HUES48 (cell line): ENCODE data around the gene ACSM5.

Experiments used
- H3K27ac ChIP-seq: one replicate; pipeline ENCODE4 v1.7.0; 2013; ENCODE audit warnings: low read depth, low read length, inconsistent platforms
- H3K27me3 ChIP-seq: 2 replicates; pipeline ENCODE4 v1.6.1; 2013; ENCODE audit warnings: mild to moderate bottlenecking, low read length; ENCODE audit not compliant: control insufficient read depth, insufficient read depth
- H3K36me3 ChIP-seq: 2 replicates; pipeline ENCODE4 v1.6.1; 2013; ENCODE audit warnings: low read length; ENCODE audit not compliant: control insufficient read depth, insufficient read depth
- H3K4me1 ChIP-seq: 2 replicates; pipeline ENCODE4 v1.6.1; 2013; ENCODE audit warnings: mild to moderate bottlenecking, low read length; ENCODE audit not compliant: control insufficient read depth, insufficient read depth
- H3K4me3 ChIP-seq: 2 replicates; pipeline ENCODE4 v1.5.1; 2013; ENCODE audit warnings: mild to moderate bottlenecking, low read depth, low read length
- H3K9ac ChIP-seq: 2 replicates; pipeline ENCODE4 v1.6.1; 2013; ENCODE audit warnings: mild to moderate bottlenecking, low read depth, low read length, moderate library complexity
- H3K9me3 ChIP-seq: 2 replicates; pipeline ENCODE4 v1.6.1; 2013; ENCODE audit warnings: low read length; ENCODE audit not compliant: control insufficient read depth, insufficient read depth

Gene ACSM5

DNA sequence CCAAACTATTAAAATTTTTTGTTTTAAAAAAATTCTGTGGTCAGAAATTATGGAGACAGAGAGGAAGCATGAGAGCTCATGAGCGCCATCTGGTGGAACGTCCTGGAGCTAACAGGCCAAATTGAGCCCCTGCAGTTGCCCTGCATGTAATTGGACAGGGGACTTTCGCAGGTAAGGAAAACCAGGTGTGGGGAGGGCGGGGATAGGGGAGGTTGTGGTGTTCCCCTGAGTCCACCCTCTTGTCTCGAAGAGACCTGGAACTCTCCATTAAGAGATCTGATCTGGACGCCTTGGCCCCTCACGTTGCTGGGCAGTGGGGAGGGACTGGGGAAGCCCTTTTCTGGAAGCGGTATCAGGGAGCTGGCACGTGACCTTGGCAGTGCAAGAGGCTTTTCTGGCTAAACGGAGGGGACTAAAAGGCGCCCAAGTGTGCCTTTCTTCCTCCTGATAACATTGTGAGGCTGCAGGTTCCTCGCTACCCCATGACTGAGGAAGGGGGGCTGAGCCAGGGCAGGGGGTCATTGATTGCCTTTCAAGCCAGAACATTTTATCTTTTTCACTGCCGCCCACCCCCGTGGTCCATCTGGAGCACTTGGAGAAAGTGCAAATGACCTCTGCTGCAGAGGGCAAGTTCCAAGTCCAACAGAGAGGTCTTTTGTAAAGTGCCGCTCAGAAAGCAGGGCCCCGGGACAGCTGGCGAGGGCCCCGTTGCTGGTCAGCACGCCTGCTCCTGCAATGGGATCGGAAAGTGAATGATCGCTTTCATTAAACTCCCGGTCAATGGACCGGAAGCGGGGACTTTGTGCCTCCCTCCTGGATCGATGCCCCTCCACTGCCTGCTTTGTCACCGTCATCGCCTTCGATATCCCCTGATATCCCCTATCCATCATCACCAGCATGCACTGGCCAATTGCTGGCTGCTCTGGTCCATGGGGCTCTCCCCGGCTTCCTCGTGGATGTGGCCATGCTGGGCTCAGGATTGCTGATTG, 23.2 kb upstream of the ACSM5 start:
- H3K9me3 ChIP-seq, result no peaks in the 10 kb centered on the region
- H3K27me3 ChIP-seq, result no peaks in the 10 kb centered on the region
- peaks cover 7% of the 10 kb centered on the region; the same call in 1 of the 2 replicates for H3K4me1 ChIP-seq
- H3K4me3 ChIP-seq, result peak overlapping the region; percentile 51
- no peak overlapping the region for H3K27ac ChIP-seq
- H3K36me3 ChIP-seq, result no peaks in the 10 kb centered on the region
- H3K9ac ChIP-seq, result no peak overlapping the region

- Histone ChIP-seq H3K36me3 (no peaks in the 10 kb centered on the region), H3K27ac (no peak overlapping the region), H3K9me3 (no peaks in the 10 kb centered on the region), H3K9ac (no peak overlapping the region), H3K27me3 (no peaks in the 10 kb centered on the region), H3K4me1 (peaks cover 6% of the 10 kb centered on the region; the same call in 1 of the 2 replicates), H3K4me3 (no peak overlapping the region)
These were observed 21.4 kb upstream of the ACSM5 start for GRCh38 chr16:20387978-20388377.

DNA sequence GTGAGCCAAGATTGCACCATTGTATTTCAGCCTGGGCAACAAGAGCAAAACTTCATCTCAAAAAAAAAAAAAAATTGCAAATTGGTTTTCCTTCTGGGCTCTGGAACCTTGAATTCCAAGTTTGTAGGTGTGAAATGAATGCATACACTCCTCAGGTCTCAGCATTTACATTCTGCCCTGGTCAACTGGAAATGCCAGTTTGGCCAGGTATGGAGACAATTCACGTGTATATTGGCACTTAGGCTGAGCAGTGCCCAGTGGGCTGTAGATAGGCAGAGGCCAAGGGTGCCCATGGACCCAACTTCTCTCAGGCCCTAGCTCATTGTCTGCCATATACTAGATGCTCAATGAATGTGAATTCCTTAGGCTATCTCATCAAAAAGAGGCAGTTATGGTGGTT, 20.5 kb upstream of the ACSM5 start:
- Histone ChIP-seq H3K9me3 (no peaks in the 10 kb centered on the region), H3K27me3 (no peaks in the 10 kb centered on the region), H3K36me3 (no peaks in the 10 kb centered on the region), H3K4me1 (peaks cover 4% of the 10 kb centered on the region; the same call in 1 of the 2 replicates), H3K27ac (no peak overlapping the region), H3K9ac (no peak overlapping the region), H3K4me3 (no peak overlapping the region)

DNA sequence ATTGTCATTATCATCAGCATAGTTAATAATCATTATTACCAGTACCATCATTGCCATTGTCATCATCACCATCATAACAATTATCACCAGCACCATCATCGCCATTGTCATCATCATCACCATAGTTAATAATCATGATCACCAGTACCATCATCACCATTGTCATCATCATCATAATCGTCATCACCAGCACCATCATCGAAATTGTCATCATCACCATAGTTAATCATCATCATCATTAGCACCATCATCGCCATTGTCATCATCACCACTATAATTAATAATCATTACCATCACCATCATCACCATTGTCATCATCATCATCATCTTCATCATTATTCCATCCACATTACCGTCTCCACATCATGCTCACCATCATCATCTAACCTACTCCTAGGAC, 18.3 kb upstream of the ACSM5 start:
- Histone ChIP-seq H3K36me3 (no peaks in the 10 kb centered on the region), H3K27me3 (no peaks in the 10 kb centered on the region), H3K9me3 (no peaks in the 10 kb centered on the region), H3K27ac (no peak overlapping the region), H3K9ac (no peak overlapping the region), H3K4me1 (peaks cover 2% of the 10 kb centered on the region; the same call in 1 of the 2 replicates), H3K4me3 (no peak overlapping the region)

- no peaks in the 10 kb centered on the region for H3K4me1 ChIP-seq
- no peaks in the 10 kb centered on the region for H3K9me3 ChIP-seq
- no peak overlapping the region for H3K4me3 ChIP-seq
- no peak overlapping the region for H3K27ac ChIP-seq
- H3K9ac ChIP-seq, result no peak overlapping the region
- no peaks in the 10 kb centered on the region for H3K27me3 ChIP-seq
- H3K36me3 ChIP-seq, result no peaks in the 10 kb centered on the region
These were observed 15.3 kb upstream of the ACSM5 start for GRCh38 chr16:20393801-20394577.

DNA sequence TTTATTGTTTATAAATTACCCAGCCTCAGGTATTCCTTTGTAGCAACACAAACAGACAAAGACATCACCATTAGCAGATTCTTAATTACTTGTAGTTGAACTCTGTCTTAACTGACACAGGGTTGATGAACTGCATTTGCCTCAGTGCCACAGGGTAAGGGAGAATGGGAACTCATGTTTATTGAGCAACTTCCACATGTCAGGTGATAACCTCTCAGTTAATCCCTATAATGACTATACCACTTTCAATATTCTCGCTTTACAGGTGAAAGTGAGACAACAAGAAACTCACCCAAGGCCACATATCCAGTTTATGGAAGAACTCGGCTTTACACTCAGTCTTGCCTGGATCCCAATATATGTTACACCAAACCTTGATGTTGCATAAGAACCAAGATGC, 13.4 kb upstream of the ACSM5 start:
- Histone ChIP-seq H3K27ac (no peak overlapping the region), H3K4me1 (no peaks in the 10 kb centered on the region), H3K9me3 (no peaks in the 10 kb centered on the region), H3K4me3 (no peak overlapping the region), H3K36me3 (no peaks in the 10 kb centered on the region), H3K27me3 (no peaks in the 10 kb centered on the region), H3K9ac (no peak overlapping the region)

DNA sequence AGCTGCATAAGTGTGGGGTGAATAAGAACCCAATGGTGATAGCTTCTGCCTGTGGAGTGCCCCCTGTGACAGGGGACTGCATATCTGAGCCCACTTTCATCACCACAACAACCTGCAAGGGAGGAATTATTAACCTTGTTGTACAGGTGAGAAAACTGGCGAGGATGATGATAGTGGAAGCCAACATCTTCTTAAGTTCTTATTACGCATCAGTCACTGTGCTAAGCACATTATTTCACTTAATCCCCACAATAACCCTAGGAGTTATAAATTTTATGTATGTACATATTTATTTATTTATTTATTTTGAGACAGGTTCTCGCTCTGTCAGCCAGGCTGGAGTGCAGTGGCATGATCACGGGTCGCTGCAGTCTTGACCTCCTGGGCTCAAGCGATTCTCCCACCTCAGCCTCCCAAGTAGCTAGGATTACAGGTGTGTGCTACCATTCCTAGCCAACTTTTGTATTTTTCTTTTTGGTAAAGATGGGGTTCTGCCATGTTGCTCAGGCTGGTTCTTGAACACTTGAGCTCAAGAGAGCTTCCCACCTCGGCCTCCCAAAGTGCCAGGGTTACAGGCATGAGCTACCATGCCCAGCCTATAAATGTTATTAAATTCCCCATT, 12.4 kb upstream of the ACSM5 start:
- Histone ChIP-seq H3K4me3 (no peak overlapping the region), H3K9me3 (no peaks in the 10 kb centered on the region), H3K27me3 (no peaks in the 10 kb centered on the region), H3K4me1 (no peaks in the 10 kb centered on the region), H3K27ac (no peak overlapping the region), H3K9ac (no peak overlapping the region), H3K36me3 (no peaks in the 10 kb centered on the region)

DNA sequence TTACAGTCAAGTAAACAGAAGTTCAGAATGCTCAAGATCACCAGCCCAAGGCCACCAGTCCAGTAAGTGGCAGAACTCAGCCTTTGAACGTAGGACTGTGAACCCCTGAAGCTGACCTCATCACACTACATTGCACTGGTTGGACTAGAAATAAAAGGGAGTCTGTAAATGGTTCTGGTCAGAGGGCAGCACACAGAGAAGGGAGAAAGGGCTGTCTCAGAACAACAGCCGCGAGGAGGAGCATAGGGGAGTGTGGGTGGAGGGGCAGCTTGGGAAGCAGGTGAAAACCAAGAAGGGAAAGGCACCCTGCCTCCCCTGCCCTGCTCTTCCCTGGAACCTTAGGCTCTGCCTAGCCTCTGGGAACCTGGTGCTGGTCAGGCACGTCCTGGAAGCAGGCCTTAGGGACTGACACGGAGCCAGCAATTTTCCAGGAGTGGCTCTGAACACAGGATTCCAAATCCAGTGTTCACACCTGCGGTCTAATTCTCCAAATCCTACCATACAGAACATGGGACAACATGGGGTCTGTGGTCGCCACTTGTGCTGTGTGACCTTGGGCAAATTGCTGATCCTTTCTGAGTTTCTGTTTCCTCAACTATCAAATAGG, 11.8 kb upstream of the ACSM5 start:
- no peaks in the 10 kb centered on the region for H3K36me3 ChIP-seq
- H3K9ac ChIP-seq, result no peak overlapping the region
- no peak overlapping the region for H3K4me3 ChIP-seq
- no peaks in the 10 kb centered on the region for H3K4me1 ChIP-seq
- no peaks in the 10 kb centered on the region for H3K9me3 ChIP-seq
- H3K27ac ChIP-seq, result no peak overlapping the region
- H3K27me3 ChIP-seq, result no peaks in the 10 kb centered on the region

GRCh38 chr16:20398603-20399002, 10.7 kb upstream of the ACSM5 start:
- Histone ChIP-seq H3K4me1 (no peaks in the 10 kb centered on the region), H3K36me3 (no peaks in the 10 kb centered on the region), H3K27ac (no peak overlapping the region), H3K4me3 (no peak overlapping the region), H3K27me3 (no peaks in the 10 kb centered on the region), H3K9me3 (no peaks in the 10 kb centered on the region), H3K9ac (no peak overlapping the region)

DNA sequence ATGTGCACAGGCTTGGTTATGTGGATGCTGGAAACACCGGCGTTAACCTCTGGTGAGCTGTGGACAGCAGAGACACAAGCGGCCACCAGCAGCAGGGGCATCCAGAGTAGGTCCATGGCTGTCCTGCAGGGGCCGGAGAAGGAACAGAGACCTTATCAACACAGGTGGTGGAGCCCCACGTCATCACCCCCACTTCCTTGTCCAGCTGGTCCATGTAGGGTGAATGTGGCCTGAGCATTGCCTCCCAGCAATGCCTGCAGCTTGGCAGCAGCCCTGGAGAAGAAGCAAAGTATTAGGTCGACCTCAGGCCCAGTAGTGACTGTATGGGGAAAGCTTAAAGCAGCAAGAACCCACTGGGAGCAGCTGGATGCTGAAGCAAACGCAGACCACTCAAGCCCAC, 10.1 kb upstream of the ACSM5 start:
- H3K4me3 ChIP-seq, result no peak overlapping the region
- no peaks in the 10 kb centered on the region for H3K4me1 ChIP-seq
- H3K9me3 ChIP-seq, result no peaks in the 10 kb centered on the region
- H3K9ac ChIP-seq, result no peak overlapping the region
- no peak overlapping the region for H3K27ac ChIP-seq
- no peaks in the 10 kb centered on the region for H3K36me3 ChIP-seq
- H3K27me3 ChIP-seq, result no peaks in the 10 kb centered on the region
